Testis (tissue), 3 donors: ENCODE data around the gene FBXO46. TPM values are rescaled to one million over a fixed set of nuclear protein-coding genes. Genes with fewer than 3 reads are reported as not detected.

Source experiments
- DNase-seq: peaks from one replicate; pipeline ENCODE4 v3.0.0-alpha.2; 2019
- H3K27ac ChIP-seq, 2 donors: fragments of 200-600 bp; sonication (generic); one replicate each; pipeline ENCODE4 v1.5.1; 2019
- H3K27me3 ChIP-seq: fragments of 200-600 bp; sonication (generic); one replicate; pipeline ENCODE4 v1.5.1; 2019
- H3K36me3 ChIP-seq: fragments of 200-600 bp; sonication (generic); one replicate; pipeline ENCODE4 v1.5.1; 2017; ENCODE audit warnings: low read depth; ENCODE audit errors: missing control alignments
- H3K4me1 ChIP-seq: fragments of 200-600 bp; sonication (generic); one replicate; pipeline ENCODE4 v1.5.1; 2019
- H3K4me3 ChIP-seq, 2 donors: fragments of 200-600 bp; sonication (generic); one replicate each; pipeline ENCODE4 v1.5.1; 2017 to 2019
- H3K9me3 ChIP-seq: fragments of 200-600 bp; sonication (generic); one replicate; pipeline ENCODE4 v1.5.1; 2017
- POLR2A ChIP-seq: fragments of 450-650 bp; IDR thresholded peaks from one replicate; pipeline ENCODE4 v1.6.1; 2017; ENCODE audit warnings: antibody characterized with exemption, mild to moderate bottlenecking, moderate library complexity
- WGBS, 2 donors: methylation state at CpG; one replicate each; pipeline ENCODE4 v1.1.5; 2018; 5-methylcytosine and 5-hydroxymethylcytosine counted together
- intact Hi-C: fragments of 100-400 bp; cut with DNase I; formaldehyde crosslinking; loops from one replicate; pipeline ENCODE4 v1.15.1; 2023; ENCODE audit warnings: low total_unique reads
- polyA plus RNA-seq: library from polyadenylated mRNA; stranded (reverse); fragments of 350-450 nt; fragmentation: Illumina TruSeq; extraction: RNeasy Lipid Tissue Mini Kit (QIAGEN cat#74804); gene quantifications from one replicate; pipeline ENCODE4 v1.2.3, GENCODE V29; 2014; ENCODE audit warnings: low read depth, low replicate concordance; ENCODE audit not compliant: insufficient read depth
- total RNA-seq, 2 donors: library from RNA; depleted of rRNA; stranded (reverse); fragments of >200 nt; gene quantifications; one replicate each; pipeline ENCODE4 v1.2.3, GENCODE V29; 2016
- TF ChIP-seq, protein P1 (sequence below), 3 experiments: fragments of 450-650 bp in 2 of 3; fragments of 200-600 bp in 1 of 3; sonication (generic) in 1 of 3; IDR thresholded peaks; one replicate each; pipeline ENCODE4 v1.5.1; 2016 to 2019; ENCODE audit warnings: antibody characterized with exemption in 3 of 3, mild to moderate bottlenecking in 2 of 3, moderate library complexity in 1 of 3

FBXO46 gene
- total and polyA plus RNA-seq, 3 donors from 2014 or later: 20.1 to 24.2 (median 22.4) TPM

DNA sequence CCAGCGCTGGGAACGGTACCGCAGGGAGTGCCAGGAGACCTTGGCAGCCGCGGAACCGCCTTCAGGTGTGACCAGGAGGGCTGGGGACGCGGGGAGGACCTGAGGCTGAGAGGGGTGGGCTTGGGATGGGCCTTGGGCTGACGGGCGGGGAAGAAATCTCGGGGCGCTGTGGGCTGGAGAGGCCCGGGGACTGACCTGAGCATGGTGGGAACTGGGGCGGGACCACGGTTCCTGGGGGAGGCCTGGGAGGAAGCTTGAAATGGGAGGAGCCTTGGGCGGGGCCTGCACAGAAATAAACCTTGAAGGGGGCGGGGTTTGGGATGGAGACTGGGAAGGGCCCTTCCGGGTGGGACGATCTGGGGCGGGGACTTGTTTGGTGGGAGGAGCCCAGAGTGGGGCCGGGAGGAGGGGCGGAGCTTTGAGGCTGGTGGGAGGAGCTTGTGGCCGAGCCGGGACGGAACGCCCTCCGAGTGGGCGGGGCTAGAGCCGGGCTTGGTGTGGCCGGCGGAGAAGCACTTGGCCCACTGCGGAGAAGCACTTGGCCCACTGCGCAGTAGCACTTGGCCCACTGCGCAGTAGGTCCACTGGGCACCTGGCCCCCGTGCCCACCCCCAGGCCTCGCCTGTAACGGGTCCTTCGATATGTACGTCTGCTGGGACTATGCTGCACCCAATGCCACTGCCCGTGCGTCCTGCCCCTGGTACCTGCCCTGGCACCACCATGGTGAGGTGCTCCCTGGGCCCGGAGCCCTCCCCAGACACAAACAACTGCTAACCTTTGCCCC is 59.8 kb downstream of the FBXO46 start:
- intact Hi-C loops: no loop called here
- H3K27ac ChIP-seq: no peak overlapping the region
- no peaks in the 10 kb centered on the region for H3K9me3 ChIP-seq
- TF ChIP-seq POLR2A: no peak
- TF ChIP-seq, protein P1, sequence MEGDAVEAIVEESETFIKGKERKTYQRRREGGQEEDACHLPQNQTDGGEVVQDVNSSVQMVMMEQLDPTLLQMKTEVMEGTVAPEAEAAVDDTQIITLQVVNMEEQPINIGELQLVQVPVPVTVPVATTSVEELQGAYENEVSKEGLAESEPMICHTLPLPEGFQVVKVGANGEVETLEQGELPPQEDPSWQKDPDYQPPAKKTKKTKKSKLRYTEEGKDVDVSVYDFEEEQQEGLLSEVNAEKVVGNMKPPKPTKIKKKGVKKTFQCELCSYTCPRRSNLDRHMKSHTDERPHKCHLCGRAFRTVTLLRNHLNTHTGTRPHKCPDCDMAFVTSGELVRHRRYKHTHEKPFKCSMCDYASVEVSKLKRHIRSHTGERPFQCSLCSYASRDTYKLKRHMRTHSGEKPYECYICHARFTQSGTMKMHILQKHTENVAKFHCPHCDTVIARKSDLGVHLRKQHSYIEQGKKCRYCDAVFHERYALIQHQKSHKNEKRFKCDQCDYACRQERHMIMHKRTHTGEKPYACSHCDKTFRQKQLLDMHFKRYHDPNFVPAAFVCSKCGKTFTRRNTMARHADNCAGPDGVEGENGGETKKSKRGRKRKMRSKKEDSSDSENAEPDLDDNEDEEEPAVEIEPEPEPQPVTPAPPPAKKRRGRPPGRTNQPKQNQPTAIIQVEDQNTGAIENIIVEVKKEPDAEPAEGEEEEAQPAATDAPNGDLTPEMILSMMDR (IDR thresholded peaks at IDR 0.05): no peak
- peak overlapping the region; percentile 7 to 34 for H3K4me3 ChIP-seq
- H3K27me3 ChIP-seq: peaks cover 5% of the 10 kb centered on the region
- H3K4me1 ChIP-seq: peaks cover 4% of the 10 kb centered on the region
- 7 to 8% methylated on average over 31 to 36 of the region's 42 CpGs for WGBS, 2 donors
- peak; percentile 85 for DNase-seq
- H3K36me3 ChIP-seq: no peaks in the 10 kb centered on the region

DNA sequence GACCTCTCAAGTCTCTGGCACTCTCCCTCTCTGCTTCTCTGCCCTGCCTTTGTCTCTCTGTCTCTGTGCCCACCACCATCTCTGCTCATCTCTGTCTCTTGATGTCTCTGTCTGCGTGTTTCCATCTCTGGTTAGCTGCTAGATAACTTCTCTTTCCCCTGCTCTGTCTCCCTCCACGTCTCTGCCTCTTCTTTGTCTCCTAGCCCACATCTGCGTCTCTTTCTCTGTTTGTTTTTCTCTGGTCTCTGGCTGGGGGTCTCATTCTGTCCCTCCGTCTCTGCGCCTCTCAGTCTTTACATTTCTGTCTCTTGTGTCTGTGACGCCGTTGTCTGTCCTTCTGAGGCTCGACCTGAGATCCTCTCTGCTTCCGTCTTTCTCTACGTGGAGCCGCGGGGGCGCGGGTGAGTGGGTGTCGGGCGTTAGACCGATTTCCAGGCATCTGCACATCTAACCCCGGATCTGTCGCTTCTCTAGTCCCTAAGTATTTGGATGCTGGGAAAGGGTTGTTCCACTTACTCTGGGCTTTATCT is 62.3 kb downstream of the FBXO46 start:
- intact Hi-C loops: no loop called here
- Histone ChIP-seq H3K36me3 (no peaks in the 10 kb centered on the region), H3K27ac (no peak overlapping the region), H3K27me3 (peaks cover 5% of the 10 kb centered on the region), H3K4me3 (peak overlapping the region; percentile 3 to 15), H3K4me1 (peaks cover 4% of the 10 kb centered on the region), H3K9me3 (no peaks in the 10 kb centered on the region)
- no peak for DNase-seq
- WGBS, 2 donors: 1% methylated on average over 19 of the region's 19 CpGs
- no peak for TF ChIP-seq POLR2A

DNA sequence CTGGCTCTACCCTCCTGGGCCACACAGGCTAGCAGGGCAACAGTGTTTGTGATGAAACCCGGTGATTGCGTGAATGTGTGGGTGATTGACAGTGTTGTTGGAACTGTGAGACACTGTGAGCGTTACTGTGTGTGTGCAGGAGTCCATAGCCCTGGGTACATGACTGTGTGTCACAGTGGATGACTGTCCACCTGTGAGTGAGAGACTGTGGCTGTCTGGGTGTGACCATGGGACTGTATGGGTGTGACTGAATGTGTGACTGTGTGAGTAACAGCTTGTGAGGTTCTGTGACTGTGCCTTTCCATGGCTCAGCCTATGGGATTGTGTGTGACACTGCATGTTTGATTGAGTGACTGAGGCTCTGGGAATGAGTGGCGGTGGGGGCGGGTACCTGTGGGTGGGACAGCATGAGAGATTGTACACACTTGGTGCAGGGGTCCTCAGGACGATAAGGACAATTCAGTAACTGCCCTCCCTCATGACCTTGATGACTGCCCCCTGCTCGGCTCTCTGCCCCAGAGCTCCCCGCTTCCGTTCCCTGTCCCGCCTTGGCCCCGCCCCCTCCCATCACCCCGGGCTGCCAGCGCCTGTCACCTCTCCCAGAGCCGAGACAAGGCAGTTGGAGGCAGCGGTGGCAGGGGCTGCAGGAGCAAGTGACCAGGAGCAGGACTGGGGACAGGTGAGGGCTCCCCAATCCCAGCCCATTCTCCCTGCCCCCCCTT is 62.9 kb downstream of the FBXO46 start, which contains the start of gene GIPR:
GIPR (plus strand) TSS at position 602 of the 722 bp plus-strand sequence. CDS start 1,300 bp downstream, outside the sequence.
- peak within 1 kb of the TSS; percentile 3 to 15 for H3K4me3 ChIP-seq
- no peak for TF ChIP-seq POLR2A
- TF ChIP-seq, protein P1 (IDR thresholded peaks at IDR 0.05): no peak
- no peak within 1 kb of the TSS for H3K27ac ChIP-seq
- no peak for DNase-seq
- no peaks in the 10 kb centered on the region for H3K36me3 ChIP-seq
- H3K27me3 ChIP-seq: peaks cover 5% of the 10 kb centered on the region
- 26 to 40% methylated on average over 5 to 14 of the region's 15 CpGs for WGBS, 2 donors
- intact Hi-C loops: no loop called here
- peaks cover 4% of the 10 kb centered on the region for H3K4me1 ChIP-seq
- H3K9me3 ChIP-seq: no peaks in the 10 kb centered on the region

DNA sequence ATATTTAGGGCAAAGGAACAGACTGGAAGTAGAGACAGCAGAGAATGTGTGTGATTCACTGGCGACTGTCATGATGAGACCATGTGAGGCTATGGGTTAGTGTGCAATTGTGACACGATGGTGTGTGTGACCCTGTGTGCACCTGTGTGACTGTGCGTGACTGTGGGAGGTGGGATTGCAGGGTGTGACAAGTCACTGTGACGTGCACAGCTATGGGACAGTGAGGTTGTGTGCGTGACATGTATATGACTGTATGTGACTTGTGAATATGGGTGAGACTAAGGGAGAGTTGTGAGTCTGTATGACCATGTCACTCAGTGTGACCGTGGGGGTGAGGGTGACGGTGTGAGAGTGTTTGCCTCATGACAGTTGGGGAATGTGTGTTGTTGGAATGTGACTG is 66.1 kb downstream of the FBXO46 start:
- WGBS, 2 donors: 78 to 82% methylated on average over 7 of the region's 7 CpGs
- no peak for DNase-seq
- Histone ChIP-seq H3K9me3 (no peaks in the 10 kb centered on the region), H3K4me1 (peaks cover 4% of the 10 kb centered on the region), H3K27ac (no peak overlapping the region), H3K4me3 (no peak overlapping the region), H3K27me3 (no peaks in the 10 kb centered on the region), H3K36me3 (no peaks in the 10 kb centered on the region)
- intact Hi-C loops: no loop called here
- TF ChIP-seq, protein P1 (IDR thresholded peaks at IDR 0.05): no peak
- TF ChIP-seq POLR2A: no peak

DNA sequence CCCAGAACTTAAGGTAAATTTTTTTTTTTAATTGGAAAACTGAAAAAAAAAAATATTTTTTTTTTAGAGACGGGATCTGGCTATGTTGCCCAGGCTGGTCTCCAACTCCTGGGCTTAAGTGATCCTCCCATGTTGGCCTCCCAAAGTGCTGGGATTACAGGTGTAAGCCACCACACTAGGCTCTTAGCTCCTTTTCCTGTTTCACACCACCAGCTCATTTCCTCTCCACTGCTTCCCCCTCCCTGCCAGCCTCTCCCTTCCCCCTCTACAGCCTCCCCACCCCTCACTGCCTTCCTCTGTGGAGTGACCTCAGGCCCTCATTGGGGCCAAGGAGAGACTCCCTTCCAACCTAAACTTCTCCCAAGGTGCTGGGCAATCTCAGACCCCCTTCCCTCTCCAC is 66.9 kb downstream of the FBXO46 start:
- no peak overlapping the region for H3K27ac ChIP-seq
- H3K4me3 ChIP-seq: no peak overlapping the region
- H3K9me3 ChIP-seq: no peaks in the 10 kb centered on the region
- H3K36me3 ChIP-seq: no peaks in the 10 kb centered on the region
- H3K27me3 ChIP-seq: no peaks in the 10 kb centered on the region
- 80 to 92% methylated on average over 1 of the region's 1 CpG for WGBS, 2 donors
- no peak for DNase-seq
- peaks cover 4% of the 10 kb centered on the region for H3K4me1 ChIP-seq
- intact Hi-C loops: no loop called here
- TF ChIP-seq, protein P1 (IDR thresholded peaks at IDR 0.05): no peak
- TF ChIP-seq POLR2A: no peak
